Gastroesophageal sphincter (tissue), 3 donors: ENCODE results near the gene GPR17.

Source experiments
- POLR2A ChIP-seq, 2 donors: fragments of 450-650 bp; IDR thresholded peaks; one replicate each; pipeline ENCODE4 v1.6.1; 2017; ENCODE audit warnings: antibody characterized with exemption in 2 of 2, mild to moderate bottlenecking in 2 of 2, moderate library complexity in 1 of 2
- POLR2AphosphoS5 ChIP-seq: sonication (generic); formaldehyde crosslinking; IDR thresholded peaks from one replicate; pipeline ENCODE4 v1.6.1; 2017; ENCODE audit warnings: antibody characterized with exemption
- TF ChIP-seq, protein P1 (sequence below), 4 experiments: fragments of 200-600 bp in 2 of 4; fragments of 450-650 bp in 2 of 4; sonication (generic) in 1 of 4; IDR thresholded peaks; one replicate each; pipeline ENCODE4 v1.5.1; 2017 to 2019; ENCODE audit warnings: antibody characterized with exemption in 4 of 4, mild to moderate bottlenecking in 2 of 4, moderate library complexity in 2 of 4

DNA sequence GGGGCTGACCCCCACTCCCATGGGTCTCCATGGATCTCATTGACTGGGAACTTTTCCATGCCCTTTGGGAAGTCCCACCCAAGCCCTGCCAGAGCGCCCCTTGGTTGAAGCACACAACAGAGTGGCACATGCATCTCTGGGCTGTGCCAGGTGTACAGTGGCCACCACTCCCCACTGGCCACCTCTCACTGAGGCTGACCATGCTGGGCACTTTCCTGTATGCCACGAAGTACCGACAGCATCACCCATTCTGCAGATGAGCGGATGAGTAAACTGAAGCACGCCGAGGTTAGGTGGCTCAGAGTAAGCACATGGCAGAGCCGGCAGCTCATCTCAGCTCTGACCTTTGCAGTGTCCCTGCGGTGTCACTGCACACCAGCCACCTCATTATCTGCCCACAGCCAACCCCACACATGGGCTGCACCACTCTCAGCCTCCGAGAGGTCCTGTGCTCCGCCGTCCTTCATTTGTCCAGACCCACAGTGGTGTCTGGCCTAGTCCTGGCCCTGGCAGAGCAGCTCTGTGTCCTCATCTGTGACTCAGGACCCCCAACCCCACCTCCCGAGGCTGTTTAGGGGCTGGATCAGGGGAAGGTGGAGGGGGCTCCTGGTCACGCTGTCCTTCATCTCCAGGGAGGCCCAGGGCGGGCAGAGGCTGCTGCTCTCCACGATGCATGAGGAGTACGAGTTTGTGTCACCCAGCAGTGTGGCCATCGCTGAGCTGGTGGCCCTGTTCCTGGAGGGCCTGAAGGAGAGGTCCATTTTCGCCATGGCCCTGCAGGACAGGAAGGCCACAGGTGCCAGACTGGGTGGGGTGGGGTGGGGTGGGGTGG is 18.0 kb upstream of the GPR17 start:
- no peak for TF ChIP-seq POLR2AphosphoS5
- TF ChIP-seq, protein P1, sequence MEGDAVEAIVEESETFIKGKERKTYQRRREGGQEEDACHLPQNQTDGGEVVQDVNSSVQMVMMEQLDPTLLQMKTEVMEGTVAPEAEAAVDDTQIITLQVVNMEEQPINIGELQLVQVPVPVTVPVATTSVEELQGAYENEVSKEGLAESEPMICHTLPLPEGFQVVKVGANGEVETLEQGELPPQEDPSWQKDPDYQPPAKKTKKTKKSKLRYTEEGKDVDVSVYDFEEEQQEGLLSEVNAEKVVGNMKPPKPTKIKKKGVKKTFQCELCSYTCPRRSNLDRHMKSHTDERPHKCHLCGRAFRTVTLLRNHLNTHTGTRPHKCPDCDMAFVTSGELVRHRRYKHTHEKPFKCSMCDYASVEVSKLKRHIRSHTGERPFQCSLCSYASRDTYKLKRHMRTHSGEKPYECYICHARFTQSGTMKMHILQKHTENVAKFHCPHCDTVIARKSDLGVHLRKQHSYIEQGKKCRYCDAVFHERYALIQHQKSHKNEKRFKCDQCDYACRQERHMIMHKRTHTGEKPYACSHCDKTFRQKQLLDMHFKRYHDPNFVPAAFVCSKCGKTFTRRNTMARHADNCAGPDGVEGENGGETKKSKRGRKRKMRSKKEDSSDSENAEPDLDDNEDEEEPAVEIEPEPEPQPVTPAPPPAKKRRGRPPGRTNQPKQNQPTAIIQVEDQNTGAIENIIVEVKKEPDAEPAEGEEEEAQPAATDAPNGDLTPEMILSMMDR (IDR thresholded peaks at IDR 0.05), result no peak
- TF ChIP-seq POLR2A (IDR thresholded peaks at IDR 0.05), result no peak
